ENCODE results near the gene TSSK3.
A peak's percentile ranks its signal among the peaks of the same experiment; 100 is the strongest.

Gene TSSK3

GRCh38 chr1:32329931-32330466 is 32.3 kb upstream of the TSSK3 start:
- no peaks in the 10 kb centered on the region for H3K27me3 ChIP-seq (replicated peaks; ENCODE audit: control insufficient read depth, insufficient read depth, low read length)
- H3K36me3 ChIP-seq (ENCODE audit: control insufficient read depth, insufficient read depth, low read length): peaks cover 41% of the 10 kb centered on the region
- H3K4me3 ChIP-seq (replicated peaks; ENCODE audit: low read depth, low read length): no peak overlapping the region
- DNase-seq (ENCODE audit: extremely low read depth, insufficient read length): no peak
- TF ChIP-seq CTCF (IDR thresholded peaks at IDR 0.05; ENCODE audit: insufficient read depth, low read length, poor library complexity, severe bottlenecking): no peak

GRCh38 chr1:32330558-32331151 is 31.7 kb upstream of the TSSK3 start:
- no peak overlapping the region for H3K4me3 ChIP-seq (replicated peaks; ENCODE audit: low read depth, low read length)
- H3K27me3 ChIP-seq (replicated peaks; ENCODE audit: control insufficient read depth, insufficient read depth, low read length): no peaks in the 10 kb centered on the region
- H3K36me3 ChIP-seq (ENCODE audit: control insufficient read depth, insufficient read depth, low read length): peaks cover 41% of the 10 kb centered on the region
- no peak for TF ChIP-seq CTCF (IDR thresholded peaks at IDR 0.05; ENCODE audit: insufficient read depth, low read length, poor library complexity, severe bottlenecking)
- DNase-seq (ENCODE audit: extremely low read depth, insufficient read length): no peak

GRCh38 chr1:32331549-32331948 is 30.8 kb upstream of the TSSK3 start:
- no peak for TF ChIP-seq CTCF (IDR thresholded peaks at IDR 0.05; ENCODE audit: insufficient read depth, low read length, poor library complexity, severe bottlenecking)
- no peaks in the 10 kb centered on the region for H3K27me3 ChIP-seq (replicated peaks; ENCODE audit: control insufficient read depth, insufficient read depth, low read length)

GRCh38 chr1:32332290-32333079 is 29.9 kb upstream of the TSSK3 start:
- Histone ChIP-seq H3K27me3 (replicated peaks; ENCODE audit: control insufficient read depth, insufficient read depth, low read length) (no peaks in the 10 kb centered on the region), H3K36me3 (ENCODE audit: control insufficient read depth, insufficient read depth, low read length) (peaks cover 34% of the 10 kb centered on the region), H3K4me3 (replicated peaks; ENCODE audit: low read depth, low read length) (no peak overlapping the region)
- TF ChIP-seq CTCF (IDR thresholded peaks at IDR 0.05; ENCODE audit: insufficient read depth, low read length, poor library complexity, severe bottlenecking): no peak
- DNase-seq (ENCODE audit: extremely low read depth, insufficient read length): no peak

More at GRCh38 chr1:32331549-32331948, 30.8 kb upstream of the TSSK3 start:
- Histone ChIP-seq H3K36me3 (ENCODE audit: control insufficient read depth, insufficient read depth, low read length) (peaks cover 41% of the 10 kb centered on the region), H3K4me3 (replicated peaks; ENCODE audit: low read depth, low read length) (no peak overlapping the region)
- DNase-seq (ENCODE audit: extremely low read depth, insufficient read length): no peak

GRCh38 chr1:32333251-32333963 is 28.9 kb upstream of the TSSK3 start:
- TF ChIP-seq CTCF (IDR thresholded peaks at IDR 0.05; ENCODE audit: insufficient read depth, low read length, poor library complexity, severe bottlenecking): no peak

More at GRCh38 chr1:32333251-32333963, 28.9 kb upstream of the TSSK3 start:
- H3K27me3 ChIP-seq (replicated peaks; ENCODE audit: control insufficient read depth, insufficient read depth, low read length): no peaks in the 10 kb centered on the region
- peak overlapping the region; percentile 79 for H3K4me3 ChIP-seq (replicated peaks; ENCODE audit: low read depth, low read length)
- peaks cover 28% of the 10 kb centered on the region for H3K36me3 ChIP-seq (ENCODE audit: control insufficient read depth, insufficient read depth, low read length)
- DNase-seq (ENCODE audit: extremely low read depth, insufficient read length): no peak

Measured in GM06990 (cell line).